PFSK-1 (cell line): Measurements from ENCODE around the gene BABAM2.

ENCODE experiments used
- FOXP2 ChIP-seq: optimal IDR thresholded peaks from 2 replicates; pipeline ENCODE3; 2011; ENCODE audit warnings: borderline replicate concordance, control low read depth, inconsistent platforms; ENCODE audit not compliant: insufficient read depth; ENCODE audit errors: extremely low read length, extremely low read depth
- POLR2AphosphoS5 ChIP-seq: IDR thresholded peaks from 2 replicates; pipeline ENCODE4 v1.6.1; 2012; ENCODE audit warnings: low read depth, mild to moderate bottlenecking, control low read depth, low read length, moderate library complexity
- SIN3A ChIP-seq: IDR thresholded peaks from 2 replicates; pipeline ENCODE4 v1.6.1; 2012; ENCODE audit warnings: mild to moderate bottlenecking, low read length, moderate library complexity, borderline replicate concordance; ENCODE audit not compliant: insufficient read depth
- TAF1 ChIP-seq: IDR thresholded peaks from 2 replicates; pipeline ENCODE4 v1.6.1; 2012; ENCODE audit warnings: low read length, control low read depth, borderline replicate concordance; ENCODE audit not compliant: insufficient read depth
- TF ChIP-seq, protein P1 (sequence below), 2 experiments: IDR thresholded peaks; 2 replicates each; pipeline versions ENCODE4 v1.6.1 to v1.8.0; 2011 to 2012; ENCODE audit warnings: low read depth in 2 of 2, low read length in 2 of 2, control low read depth in 1 of 2, inconsistent platforms in 1 of 2, mild to moderate bottlenecking in 1 of 2, moderate library complexity in 1 of 2; ENCODE audit not compliant: insufficient read depth in 1 of 2

The BABAM2 gene

DNA sequence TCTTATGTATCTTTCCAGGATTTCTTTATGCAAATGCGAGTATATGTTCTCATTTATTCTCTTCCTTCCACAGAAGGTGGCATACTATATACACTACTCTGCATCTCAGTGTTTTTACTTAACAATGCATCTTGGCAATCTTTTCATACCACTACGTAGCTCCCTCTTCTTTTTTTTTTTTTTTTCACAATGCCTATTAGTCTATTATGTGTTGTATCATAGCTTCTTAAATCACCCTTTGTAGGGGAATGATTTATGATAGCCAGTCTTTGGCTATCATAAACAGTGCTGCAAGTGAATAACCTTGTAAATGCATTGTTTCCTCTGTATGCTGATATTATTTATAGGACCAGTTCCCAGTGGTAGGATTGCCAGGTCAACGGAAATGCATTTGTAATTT is 204.2 kb downstream of the BABAM2 start:
- no peak for TF ChIP-seq TAF1
- no peak for TF ChIP-seq FOXP2
- no peak for TF ChIP-seq SIN3A
- no peak for TF ChIP-seq POLR2AphosphoS5
- TF ChIP-seq, protein P1, sequence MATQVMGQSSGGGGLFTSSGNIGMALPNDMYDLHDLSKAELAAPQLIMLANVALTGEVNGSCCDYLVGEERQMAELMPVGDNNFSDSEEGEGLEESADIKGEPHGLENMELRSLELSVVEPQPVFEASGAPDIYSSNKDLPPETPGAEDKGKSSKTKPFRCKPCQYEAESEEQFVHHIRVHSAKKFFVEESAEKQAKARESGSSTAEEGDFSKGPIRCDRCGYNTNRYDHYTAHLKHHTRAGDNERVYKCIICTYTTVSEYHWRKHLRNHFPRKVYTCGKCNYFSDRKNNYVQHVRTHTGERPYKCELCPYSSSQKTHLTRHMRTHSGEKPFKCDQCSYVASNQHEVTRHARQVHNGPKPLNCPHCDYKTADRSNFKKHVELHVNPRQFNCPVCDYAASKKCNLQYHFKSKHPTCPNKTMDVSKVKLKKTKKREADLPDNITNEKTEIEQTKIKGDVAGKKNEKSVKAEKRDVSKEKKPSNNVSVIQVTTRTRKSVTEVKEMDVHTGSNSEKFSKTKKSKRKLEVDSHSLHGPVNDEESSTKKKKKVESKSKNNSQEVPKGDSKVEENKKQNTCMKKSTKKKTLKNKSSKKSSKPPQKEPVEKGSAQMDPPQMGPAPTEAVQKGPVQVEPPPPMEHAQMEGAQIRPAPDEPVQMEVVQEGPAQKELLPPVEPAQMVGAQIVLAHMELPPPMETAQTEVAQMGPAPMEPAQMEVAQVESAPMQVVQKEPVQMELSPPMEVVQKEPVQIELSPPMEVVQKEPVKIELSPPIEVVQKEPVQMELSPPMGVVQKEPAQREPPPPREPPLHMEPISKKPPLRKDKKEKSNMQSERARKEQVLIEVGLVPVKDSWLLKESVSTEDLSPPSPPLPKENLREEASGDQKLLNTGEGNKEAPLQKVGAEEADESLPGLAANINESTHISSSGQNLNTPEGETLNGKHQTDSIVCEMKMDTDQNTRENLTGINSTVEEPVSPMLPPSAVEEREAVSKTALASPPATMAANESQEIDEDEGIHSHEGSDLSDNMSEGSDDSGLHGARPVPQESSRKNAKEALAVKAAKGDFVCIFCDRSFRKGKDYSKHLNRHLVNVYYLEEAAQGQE (IDR thresholded peaks at IDR 0.05; ENCODE audit: insufficient read depth in 1 of 2, low read depth in 2 of 2, low read length in 2 of 2) = no peak

DNA sequence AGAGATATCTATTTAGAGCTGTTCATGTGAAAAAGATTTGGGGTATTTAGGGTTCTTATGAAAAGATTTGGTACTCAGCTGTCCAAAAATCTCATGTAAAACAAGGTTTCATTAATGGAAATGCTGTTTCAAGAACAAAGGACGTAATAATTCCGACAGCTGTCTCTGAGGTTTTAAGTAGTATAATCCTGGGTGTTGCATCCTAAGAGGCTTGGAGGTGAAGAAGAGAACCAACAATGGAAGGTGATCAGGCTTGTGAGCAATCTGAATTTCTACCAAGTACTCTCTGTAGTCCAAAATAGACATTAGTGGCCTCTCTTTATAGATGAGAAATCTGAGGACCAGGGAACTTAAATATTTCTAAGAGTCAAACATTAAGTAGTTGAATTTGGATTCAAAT is 205.1 kb downstream of the BABAM2 start:
- TF ChIP-seq SIN3A (no peak), FOXP2 (no peak), POLR2AphosphoS5 (no peak), TAF1 (no peak)
- TF ChIP-seq, protein P1 (IDR thresholded peaks at IDR 0.05; ENCODE audit: insufficient read depth in 1 of 2, low read depth in 2 of 2, low read length in 2 of 2) = no peak

DNA sequence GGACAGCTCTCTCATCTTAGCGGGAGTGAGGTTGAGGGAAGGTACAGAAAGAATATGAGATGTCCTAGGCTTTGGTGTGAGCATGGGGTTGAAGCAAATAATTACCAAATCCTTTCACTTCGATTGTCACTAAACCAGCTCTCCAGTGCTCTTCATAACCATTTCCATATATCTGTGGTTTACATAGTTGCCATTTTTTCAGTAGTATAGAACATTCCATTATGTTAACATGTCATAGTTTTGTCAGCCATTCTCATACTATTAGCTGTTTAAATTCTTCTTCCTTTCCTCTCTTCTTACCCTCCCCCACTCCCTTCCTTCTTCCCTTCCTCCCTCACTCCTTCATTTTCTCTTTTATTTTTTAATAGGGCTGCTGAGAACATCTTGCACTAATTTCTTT is 205.9 kb downstream of the BABAM2 start:
- TF ChIP-seq SIN3A = no peak
- TF ChIP-seq, protein P1 (IDR thresholded peaks at IDR 0.05; ENCODE audit: insufficient read depth in 1 of 2, low read depth in 2 of 2, low read length in 2 of 2) = no peak
- TF ChIP-seq TAF1 = no peak
- TF ChIP-seq FOXP2 = no peak
- TF ChIP-seq POLR2AphosphoS5 = no peak

DNA sequence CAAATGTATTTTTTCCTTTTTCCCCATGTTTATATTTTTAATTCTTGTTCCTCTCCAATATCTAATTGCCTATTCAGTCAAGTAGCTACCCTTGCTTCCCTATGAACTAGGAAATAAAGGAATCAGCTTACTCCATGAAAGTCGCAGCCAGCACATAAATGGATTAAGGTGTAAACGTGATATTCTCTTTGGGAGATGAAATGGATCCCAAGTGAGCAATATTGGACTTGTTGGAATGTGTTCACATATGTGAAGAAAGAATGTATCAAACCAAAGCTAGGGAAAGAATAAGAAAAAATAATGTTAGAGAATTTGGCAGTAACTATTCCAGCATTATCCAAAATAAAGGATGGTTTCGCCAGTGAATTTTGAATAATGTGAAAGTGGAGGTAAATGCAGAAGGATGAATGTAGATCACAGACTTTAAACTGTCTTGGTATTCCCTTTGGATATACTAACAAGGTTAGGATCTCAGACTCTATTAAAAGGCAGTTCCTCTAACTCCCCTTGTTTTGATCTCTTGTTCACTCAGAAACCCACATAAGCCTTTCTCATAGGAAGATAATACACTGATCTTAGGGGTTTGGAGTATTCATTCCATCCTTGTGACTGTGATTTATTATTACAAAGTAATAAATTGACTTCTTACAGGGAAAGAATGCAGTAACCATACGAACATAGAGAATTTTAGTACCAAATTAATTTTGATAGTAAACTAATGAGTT is 208.1 kb downstream of the BABAM2 start:
- TF ChIP-seq TAF1 (no peak), FOXP2 (no peak), POLR2AphosphoS5 (no peak), SIN3A (no peak)
- TF ChIP-seq, protein P1 (IDR thresholded peaks at IDR 0.05; ENCODE audit: insufficient read depth in 1 of 2, low read depth in 2 of 2, low read length in 2 of 2) = no peak
